AG04450 (cell line): Measurements from ENCODE around the gene MICAL2. TPM values are rescaled to one million over a fixed set of nuclear protein-coding genes. Genes with fewer than 3 reads are reported as not detected.
A peak's percentile ranks its signal among the peaks of the same experiment; 100 is the strongest.

Experiments
- CTCF ChIA-PET: fragments of 300-600, 350-600 bp; formaldehyde crosslinking; extraction: SDS; loops from one replicate; lab custom pipeline; 2022; ENCODE audit warnings: antibody characterized with exemption, inconsistent platforms; lab: Charles Lee
- POLR2A ChIA-PET: fragments of 350-600 bp; formaldehyde crosslinking; extraction: SDS; loops from one replicate; lab custom pipeline; 2021; ENCODE audit warnings: antibody characterized with exemption, inconsistent platforms; lab: Yijun Ruan, JAX
- DNase-seq: peaks from one replicate; pipeline ENCODE4 v3.0.0-alpha.2; 2011; ENCODE audit warnings: low read depth, low spot score
- H3K27ac ChIP-seq: one replicate; pipeline ENCODE4 v1.5.1; 2012; ENCODE audit warnings: low read depth, low read length, control low read depth
- H3K27me3 ChIP-seq: one replicate; pipeline ENCODE4 v1.6.0; 2012; ENCODE audit warnings: low read length; ENCODE audit not compliant: control insufficient read depth, insufficient read depth
- H3K4me3 ChIP-seq: 2 replicates; pipeline ENCODE4 v1.5.1; 2011; ENCODE audit warnings: mild to moderate bottlenecking, low read depth, low read length, control low read depth
- H3K9me3 ChIP-seq: 2 replicates; pipeline ENCODE4 v1.5.1; 2012; ENCODE audit warnings: low read length; ENCODE audit not compliant: control insufficient read depth, insufficient read depth
- CTCF ChIP-seq: IDR thresholded peaks from 2 replicates; pipeline ENCODE4 v1.5.1; 2011; ENCODE audit warnings: low read depth, low read length, control low read depth, inconsistent platforms
- polyA plus RNA-seq: library from polyadenylated mRNA; depleted of rRNA; stranded (reverse); fragments of >200 nt; gene quantifications from 2 replicates; pipeline ENCODE4 v1.2.3, GENCODE V29; 2011

MICAL2 gene
- polyA plus RNA-seq, 1 experiment: 171 TPM

GRCh38 chr11:12147827-12148226 is 37.4 kb downstream of the MICAL2 start:
- TF ChIP-seq CTCF: no peak
- H3K9me3 ChIP-seq: no peaks in the 10 kb centered on the region
- no peak overlapping the region for H3K4me3 ChIP-seq
- H3K27ac ChIP-seq: peak overlapping the region; percentile 47
- no peak for DNase-seq
- ChIA-PET CTCF (no interaction called here), POLR2A (interaction anchor here (0.6 to 1.3 kb wide), 3 partner anchors 10 to 16 kb away, joined by 3 read pairs; no protein-coding TSS in a partner anchor)
- H3K27me3 ChIP-seq: no peaks in the 10 kb centered on the region

- no peak for TF ChIP-seq CTCF
- CTCF ChIA-PET: no interaction called here
- Histone ChIP-seq H3K4me3 (no peak overlapping the region), H3K27ac (peak overlapping the region; percentile 47), H3K27me3 (no peaks in the 10 kb centered on the region), H3K9me3 (no peaks in the 10 kb centered on the region)
- DNase-seq: no peak
- POLR2A ChIA-PET: interaction anchor here (1.2 to 1.3 kb wide), 2 partner anchors 10 to 15 kb away, joined by 3 read pairs; no protein-coding TSS in a partner anchor
Measured at GRCh38 chr11:12148466-12148865, 38.1 kb downstream of the MICAL2 start.

- CTCF ChIA-PET: no interaction called here
- no peak for TF ChIP-seq CTCF
Measured at GRCh38 chr11:12148882-12149281, 38.5 kb downstream of the MICAL2 start.

GRCh38 chr11:12149672-12150225 is 39.4 kb downstream of the MICAL2 start:
- no peaks in the 10 kb centered on the region for H3K9me3 ChIP-seq
- H3K4me3 ChIP-seq: no peak overlapping the region
- no peaks in the 10 kb centered on the region for H3K27me3 ChIP-seq
- DNase-seq: no peak
- POLR2A ChIA-PET: no interaction called here
- CTCF ChIA-PET: no interaction called here
- no peak for TF ChIP-seq CTCF
- peak overlapping the region; percentile 86 for H3K27ac ChIP-seq

More at GRCh38 chr11:12148882-12149281, 38.5 kb downstream of the MICAL2 start:
- no peak for DNase-seq
- Histone ChIP-seq H3K27ac (peak overlapping the region; percentile 86), H3K27me3 (no peaks in the 10 kb centered on the region), H3K4me3 (no peak overlapping the region), H3K9me3 (no peaks in the 10 kb centered on the region)
- POLR2A ChIA-PET: interaction anchor here (1.3 kb wide), 1 partner anchor 11 kb away, joined by 3 read pairs; no protein-coding TSS in a partner anchor

- POLR2A ChIA-PET: interaction anchor here (0.8 kb wide), 1 partner anchor 100 kb away, joined by 3 read pairs; no protein-coding TSS in a partner anchor
- H3K27me3 ChIP-seq: no peaks in the 10 kb centered on the region
- no peak overlapping the region for H3K4me3 ChIP-seq
- H3K9me3 ChIP-seq: no peaks in the 10 kb centered on the region
- no peak for TF ChIP-seq CTCF
- H3K27ac ChIP-seq: peak overlapping the region; percentile 86
- CTCF ChIA-PET: interaction anchor here (0.5 to 0.8 kb wide), 4 partner anchors 11 to 1226 kb away, joined by 3 to 6 read pairs (median 4); no protein-coding TSS in a partner anchor
- DNase-seq: no peak
Measured at GRCh38 chr11:12150831-12151382, 40.5 kb downstream of the MICAL2 start.
